Naive thymus-derived CD8-positive, alpha-beta T cell (primary cell): ENCODE measurements around the gene PTGS2. TPM values are rescaled to one million over a fixed set of nuclear protein-coding genes. Genes with fewer than 3 reads are reported as not detected.

Source experiments
- ATAC-seq, 2 donors: fragments of 150-1000 bp; cut with Tn5 transposase in 1 of 2; sonication (Bioruptor Pico), chemical (Tn5 transposase) in 1 of 2; 1 replicate in 1 of 2; 2 replicates in 1 of 2; pipeline ENCODE4 v1.10.0; 2021; ENCODE audit warnings: mild to moderate bottlenecking in 2 of 2, moderate library complexity in 2 of 2
- POLR2A ChIA-PET: fragments of 350-600 bp; sonication (Branson Sonifier 250); formaldehyde crosslinking; loops from one replicate; lab custom pipeline; 2021; ENCODE audit warnings: antibody characterized with exemption; lab: Charles Lee
- DNase-seq, 10 donors: peaks; one replicate each; pipeline versions ENCODE4 v3.0.0 to v3.0.0-alpha.2; 2020 to 2022
- H3K27ac Mint-ChIP-seq, 10 donors: one replicate each; pipeline ENCODE4 v1.8.0; 2020 to 2022; ENCODE audit warnings: mild to moderate bottlenecking in 10 of 10, mixed read lengths in 10 of 10, moderate library complexity in 4 of 10, inconsistent platforms in 1 of 10
- H3K27me3 Mint-ChIP-seq, 5 donors: one replicate each; pipeline ENCODE4 v1.8.0; 2021 to 2022; ENCODE audit warnings: mixed read lengths in 5 of 5
- H3K36me3 Mint-ChIP-seq, 3 donors: one replicate each; pipeline ENCODE4 v1.8.0; 2020 to 2022; ENCODE audit warnings: mixed read lengths in 3 of 3, mild to moderate bottlenecking in 2 of 3, inconsistent platforms in 1 of 3
- H3K4me1 Mint-ChIP-seq, 4 donors: one replicate each; pipeline ENCODE4 v1.8.0; 2021 to 2022; ENCODE audit warnings: mixed read lengths in 4 of 4
- H3K4me3 Mint-ChIP-seq, 10 donors: one replicate each; pipeline ENCODE4 v1.8.0; 2020 to 2022; ENCODE audit warnings: mild to moderate bottlenecking in 10 of 10, mixed read lengths in 10 of 10, moderate library complexity in 6 of 10, inconsistent platforms in 1 of 10
- H3K9me3 Mint-ChIP-seq, 9 donors: one replicate each; pipeline ENCODE4 v1.8.0; 2020 to 2022; ENCODE audit warnings: mixed read lengths in 9 of 9, mild to moderate bottlenecking in 3 of 9, inconsistent platforms in 1 of 9, moderate library complexity in 1 of 9
- polyA plus RNA-seq, 3 donors: library from polyadenylated mRNA; unstranded; fragments of 300-500 nt; fragmentation: Illumina TruSeq; gene quantifications; one replicate each; pipeline ENCODE4 v1.2.3, GENCODE V29; 2021
- total RNA-seq, 8 experiments: library from RNA in 2 of 8; stranded (reverse) in 2 of 8; gene quantifications; one replicate each; pipeline ENCODE4 v1.2.3 and lab custom pipeline; 2021 to 2026

Gene PTGS2
- total and polyA plus RNA-seq, 5 experiments from 2014 or later, result 0.14 TPM; not detected in 4

GRCh38 chr1:186633116-186633515, 47.1 kb downstream of the PTGS2 start:
- H3K9me3 Mint-ChIP-seq, result peaks cover 0 to 5% (median 0%) of the 10 kb centered on the region in 9 donors
- H3K27ac Mint-ChIP-seq, result no peak overlapping the region
- ATAC-seq (no peak), DNase-seq (no peak)
- no peak overlapping the region for H3K4me3 Mint-ChIP-seq
- POLR2A ChIA-PET, result no interaction called here
- H3K36me3 Mint-ChIP-seq, result peaks cover 0 to 6% (median 0%) of the 10 kb centered on the region in 3 donors
- H3K4me1 Mint-ChIP-seq, result no peaks in the 10 kb centered on the region
- H3K27me3 Mint-ChIP-seq, result peaks cover 0 to 11% (median 8%) of the 10 kb centered on the region in 5 donors

- Mint-ChIP-seq H3K4me1 (no peaks in the 10 kb centered on the region), H3K4me3 (no peak overlapping the region), H3K27me3 (peaks cover 0 to 5% (median 0%) of the 10 kb centered on the region in 5 donors), H3K27ac (no peak overlapping the region), H3K9me3 (no peaks in the 10 kb centered on the region), H3K36me3 (no peaks in the 10 kb centered on the region)
- POLR2A ChIA-PET, result no interaction called here
- DNase-seq (no peak), ATAC-seq (no peak)
These were observed 50.9 kb downstream of the PTGS2 start for GRCh38 chr1:186629341-186629740.

GRCh38 chr1:186628910-186629309, 51.3 kb downstream of the PTGS2 start:
- ATAC-seq (no peak), DNase-seq (no peak)
- no peaks in the 10 kb centered on the region for H3K4me1 Mint-ChIP-seq
- no peaks in the 10 kb centered on the region for H3K36me3 Mint-ChIP-seq
- H3K9me3 Mint-ChIP-seq, result no peaks in the 10 kb centered on the region
- H3K27me3 Mint-ChIP-seq, result peaks cover 0 to 5% (median 0%) of the 10 kb centered on the region in 5 donors
- H3K4me3 Mint-ChIP-seq, result no peak overlapping the region
- POLR2A ChIA-PET, result no interaction called here
- H3K27ac Mint-ChIP-seq, result no peak overlapping the region

- DNase-seq (no peak), ATAC-seq (no peak)
- no peaks in the 10 kb centered on the region for H3K9me3 Mint-ChIP-seq
- H3K4me1 Mint-ChIP-seq, result no peaks in the 10 kb centered on the region
- peaks cover 0 to 7% (median 0%) of the 10 kb centered on the region in 5 donors for H3K27me3 Mint-ChIP-seq
- no peak overlapping the region for H3K27ac Mint-ChIP-seq
- H3K4me3 Mint-ChIP-seq, result no peak overlapping the region
- H3K36me3 Mint-ChIP-seq, result no peaks in the 10 kb centered on the region
- POLR2A ChIA-PET, result no interaction called here
These were observed 53.2 kb downstream of the PTGS2 start for GRCh38 chr1:186627019-186627418.

- DNase-seq (no peak), ATAC-seq (no peak)
- H3K36me3 Mint-ChIP-seq, result no peaks in the 10 kb centered on the region
- POLR2A ChIA-PET, result no interaction called here
- H3K27me3 Mint-ChIP-seq, result peaks cover 0 to 7% (median 0%) of the 10 kb centered on the region in 5 donors
- H3K27ac Mint-ChIP-seq, result no peak overlapping the region
- H3K4me1 Mint-ChIP-seq, result peaks cover 0 to 2% (median under 1%) of the 10 kb centered on the region in 4 donors
- H3K4me3 Mint-ChIP-seq, result no peak overlapping the region
- no peaks in the 10 kb centered on the region for H3K9me3 Mint-ChIP-seq
These were observed 53.8 kb downstream of the PTGS2 start for GRCh38 chr1:186626356-186626932.

GRCh38 chr1:186623551-186623950, 56.7 kb downstream of the PTGS2 start:
- POLR2A ChIA-PET, result no interaction called here
- Mint-ChIP-seq H3K27me3 (peaks cover 0 to 5% (median 0%) of the 10 kb centered on the region in 5 donors), H3K9me3 (peaks cover 0 to 3% (median 0%) of the 10 kb centered on the region in 9 donors), H3K36me3 (no peaks in the 10 kb centered on the region), H3K4me1 (peaks cover 0 to 19% (median 14%) of the 10 kb centered on the region in 4 donors), H3K27ac (no peak overlapping the region), H3K4me3 (no peak overlapping the region)
- ATAC-seq (no peak), DNase-seq (no peak)

Other genes starting within 250 kb of the PTGS2 start
- gene PDC, start 219.3 kb downstream of the PTGS2 start, total RNA-seq, result not detected
- gene PDC, start 219.3 kb downstream of the PTGS2 start, polyA plus RNA-seq, result not detected
- under 1 TPM in 1 of 2 experiments, not detected in 1; 0.13 TPM for gene PLA2G4A, start 148.5 kb upstream of the PTGS2 start, total RNA-seq
- gene PLA2G4A, start 148.5 kb upstream of the PTGS2 start, polyA plus RNA-seq, result not detected